Epithelial cell of esophagus (primary cell): ENCODE measurements around the gene NT5DC3.

ENCODE experiments used
- DNase-seq: peaks from one replicate; pipeline ENCODE4 v3.0.0; 2010; ENCODE audit warnings: low read depth
- H3K4me3 ChIP-seq: 2 replicates; pipeline ENCODE4 v1.5.1; 2011; ENCODE audit warnings: mild to moderate bottlenecking, low read length, control low read depth
- TF ChIP-seq, protein P1 (sequence below): IDR thresholded peaks from 2 replicates; pipeline ENCODE4 v1.5.1; 2011; ENCODE audit warnings: low read depth, mild to moderate bottlenecking, low read length, control low read depth, inconsistent platforms; ENCODE audit not compliant: insufficient read depth; ENCODE audit errors: missing control alignments

Gene NT5DC3

DNA sequence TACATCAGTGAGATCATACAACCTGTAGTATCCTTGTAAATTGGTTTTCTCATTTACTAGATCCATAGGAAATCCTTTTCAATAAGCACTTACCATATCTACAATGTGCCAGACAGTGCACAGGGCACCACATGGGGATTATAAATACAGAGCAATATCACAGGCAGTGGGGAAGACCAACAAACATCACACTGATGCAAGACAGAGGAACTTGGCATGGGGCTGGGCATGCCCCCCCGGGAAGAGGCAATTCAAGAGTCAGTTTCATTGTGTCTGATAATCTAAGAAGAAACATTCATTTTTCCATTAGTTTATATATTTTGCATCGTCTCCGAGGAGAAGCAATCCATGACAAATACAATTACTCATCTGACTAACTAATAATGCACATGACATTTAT lies 16.2 kb downstream of the NT5DC3 start:
- no peak for DNase-seq
- TF ChIP-seq, protein P1, sequence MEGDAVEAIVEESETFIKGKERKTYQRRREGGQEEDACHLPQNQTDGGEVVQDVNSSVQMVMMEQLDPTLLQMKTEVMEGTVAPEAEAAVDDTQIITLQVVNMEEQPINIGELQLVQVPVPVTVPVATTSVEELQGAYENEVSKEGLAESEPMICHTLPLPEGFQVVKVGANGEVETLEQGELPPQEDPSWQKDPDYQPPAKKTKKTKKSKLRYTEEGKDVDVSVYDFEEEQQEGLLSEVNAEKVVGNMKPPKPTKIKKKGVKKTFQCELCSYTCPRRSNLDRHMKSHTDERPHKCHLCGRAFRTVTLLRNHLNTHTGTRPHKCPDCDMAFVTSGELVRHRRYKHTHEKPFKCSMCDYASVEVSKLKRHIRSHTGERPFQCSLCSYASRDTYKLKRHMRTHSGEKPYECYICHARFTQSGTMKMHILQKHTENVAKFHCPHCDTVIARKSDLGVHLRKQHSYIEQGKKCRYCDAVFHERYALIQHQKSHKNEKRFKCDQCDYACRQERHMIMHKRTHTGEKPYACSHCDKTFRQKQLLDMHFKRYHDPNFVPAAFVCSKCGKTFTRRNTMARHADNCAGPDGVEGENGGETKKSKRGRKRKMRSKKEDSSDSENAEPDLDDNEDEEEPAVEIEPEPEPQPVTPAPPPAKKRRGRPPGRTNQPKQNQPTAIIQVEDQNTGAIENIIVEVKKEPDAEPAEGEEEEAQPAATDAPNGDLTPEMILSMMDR = no peak
- H3K4me3 ChIP-seq = no peak overlapping the region

DNA sequence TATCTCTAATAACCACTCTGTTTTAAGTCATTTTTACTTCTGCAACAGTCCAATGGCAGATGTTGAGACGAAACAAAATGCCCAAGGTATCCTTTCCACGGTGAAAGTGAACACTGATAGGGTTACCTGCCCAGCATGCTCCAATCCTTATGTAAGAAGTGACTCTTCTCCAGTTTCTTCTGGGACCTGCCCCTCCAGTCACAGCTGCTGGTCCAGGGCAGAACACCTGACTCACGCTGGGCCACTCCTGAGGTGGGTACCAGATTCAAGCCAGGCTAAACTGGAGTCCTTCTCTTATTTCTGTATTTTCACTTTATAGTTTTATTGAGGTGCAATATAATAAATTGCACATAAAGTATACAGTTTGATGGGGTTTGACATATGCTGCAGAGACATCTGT lies 16.7 kb downstream of the NT5DC3 start:
- DNase-seq = no peak
- no peak overlapping the region for H3K4me3 ChIP-seq
- TF ChIP-seq, protein P1 = no peak

DNA sequence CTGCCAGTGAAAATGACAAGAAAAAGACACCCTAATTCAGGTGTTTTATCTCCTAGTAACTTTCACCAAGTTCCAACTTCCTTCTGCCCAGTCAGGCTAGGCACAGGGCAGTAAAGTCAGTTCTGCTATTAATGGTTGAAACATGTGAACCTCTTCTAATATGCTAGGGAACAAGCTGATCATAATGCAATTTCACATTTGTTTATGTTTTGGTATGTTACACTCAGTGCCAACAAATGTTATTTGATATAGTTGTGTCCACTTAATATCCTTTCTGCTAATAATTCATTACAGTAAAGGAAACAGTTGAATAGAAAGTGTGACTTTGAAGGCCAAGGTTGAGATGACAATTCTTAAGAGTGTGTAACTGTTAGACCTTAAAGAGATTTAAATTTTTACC lies 17.2 kb downstream of the NT5DC3 start:
- no peak for DNase-seq
- H3K4me3 ChIP-seq = no peak overlapping the region
- TF ChIP-seq, protein P1 = no peak

DNA sequence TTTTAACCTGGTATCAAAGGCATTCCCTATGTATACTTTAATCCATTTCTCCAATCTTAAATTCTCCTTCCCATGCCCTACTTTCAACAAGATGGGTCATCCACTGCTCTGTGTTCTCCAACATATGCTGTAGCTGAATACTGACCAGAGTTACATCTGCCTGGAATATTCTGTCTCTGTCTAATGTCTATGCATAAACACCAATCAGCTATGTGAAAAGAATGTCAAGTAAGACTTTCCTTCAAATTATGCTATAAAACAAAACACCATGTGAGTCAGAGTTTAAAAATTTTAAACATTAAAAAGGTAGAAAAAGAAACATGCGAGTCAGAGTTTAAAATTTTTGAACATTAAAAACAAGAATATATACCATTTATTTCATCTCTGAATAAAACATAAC lies 19.3 kb downstream of the NT5DC3 start:
- no peak overlapping the region for H3K4me3 ChIP-seq
- no peak for DNase-seq
- TF ChIP-seq, protein P1 = no peak

DNA sequence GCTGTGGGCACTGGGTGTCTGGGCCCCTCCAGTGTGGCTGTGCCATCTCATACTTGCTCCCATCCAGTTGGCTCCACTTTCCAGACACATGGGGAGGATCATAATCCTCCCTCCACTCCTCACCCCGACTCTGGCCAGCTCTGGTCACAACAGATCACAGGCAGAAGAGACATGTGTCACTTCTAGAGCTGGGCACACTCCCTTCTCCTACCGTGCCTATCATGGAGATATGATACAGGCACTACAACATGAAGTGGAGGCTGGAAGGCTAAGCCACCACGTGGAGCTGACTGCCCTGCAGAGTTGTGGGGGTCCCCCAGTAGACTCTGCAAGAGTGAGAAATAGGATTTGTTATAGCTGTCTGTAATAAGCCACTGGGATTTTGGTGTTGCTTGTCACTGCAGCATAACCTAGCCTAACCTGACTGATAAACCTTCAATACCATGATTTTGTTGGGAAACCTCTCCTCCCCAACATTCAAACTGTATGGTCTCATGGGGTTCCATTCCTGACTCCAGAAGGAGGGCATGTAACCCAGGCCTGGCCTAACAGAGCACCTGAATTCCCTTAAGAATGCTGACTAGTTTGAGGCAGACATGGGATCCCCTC lies 20.0 kb downstream of the NT5DC3 start:
- TF ChIP-seq, protein P1 = no peak
- no peak for DNase-seq
- no peak overlapping the region for H3K4me3 ChIP-seq

DNA sequence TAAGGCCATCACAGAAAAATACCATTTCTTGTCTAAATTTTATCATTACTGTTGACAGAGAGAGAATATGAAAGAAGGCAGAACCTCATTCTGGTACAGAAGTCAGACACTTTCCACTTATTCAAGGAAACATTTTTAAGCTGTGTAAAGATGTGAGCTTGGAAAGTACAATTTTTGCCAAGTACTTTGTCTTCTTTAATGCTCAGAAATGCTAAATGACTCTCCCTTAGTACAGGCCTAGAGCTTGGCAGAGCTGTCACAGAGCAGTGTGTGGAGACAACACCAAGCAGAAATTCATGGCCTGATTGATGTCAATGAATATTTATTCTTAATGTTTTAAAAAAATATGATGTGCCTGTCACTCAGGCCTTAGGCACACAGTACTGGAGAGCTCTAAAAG lies 20.7 kb downstream of the NT5DC3 start:
- no peak for DNase-seq
- TF ChIP-seq, protein P1 = no peak

DNA sequence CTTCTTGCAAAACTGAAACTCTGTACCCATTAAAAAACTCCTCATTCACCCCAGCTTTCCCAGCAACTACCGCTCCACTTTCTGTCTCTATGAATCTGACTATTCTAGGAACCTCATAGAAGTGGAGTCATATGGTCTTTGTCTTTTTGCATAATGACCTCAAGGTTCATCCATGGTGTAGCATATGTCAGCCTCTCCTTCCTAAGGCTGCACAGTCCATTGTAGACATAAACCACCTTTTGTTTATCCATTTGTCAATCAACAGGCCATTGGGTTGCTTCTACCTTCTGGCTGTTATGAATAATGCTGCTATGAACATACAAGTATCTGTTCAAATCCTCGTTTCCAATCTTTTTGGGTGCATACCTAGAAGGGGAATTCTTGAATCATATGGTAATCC lies 21.1 kb downstream of the NT5DC3 start:
- H3K4me3 ChIP-seq = no peak overlapping the region
- TF ChIP-seq, protein P1 = no peak
- DNase-seq = no peak

More for the DNA sequence above, 20.7 kb downstream of the NT5DC3 start:
- H3K4me3 ChIP-seq = no peak overlapping the region
